ENCODE data around the gene XIRP1.

The XIRP1 gene

GRCh38 chr3:39185326-39185958 is 7.0 kb downstream of the XIRP1 start:
- Histone ChIP-seq H3K9ac (ENCODE audit: low read depth, low read length, poor library complexity, severe bottlenecking) (no peak overlapping the region), H3K9me3 (ENCODE audit: insufficient read depth, low read depth, low read length) (no peaks in the 10 kb centered on the region)
- TF ChIP-seq, protein P1, sequence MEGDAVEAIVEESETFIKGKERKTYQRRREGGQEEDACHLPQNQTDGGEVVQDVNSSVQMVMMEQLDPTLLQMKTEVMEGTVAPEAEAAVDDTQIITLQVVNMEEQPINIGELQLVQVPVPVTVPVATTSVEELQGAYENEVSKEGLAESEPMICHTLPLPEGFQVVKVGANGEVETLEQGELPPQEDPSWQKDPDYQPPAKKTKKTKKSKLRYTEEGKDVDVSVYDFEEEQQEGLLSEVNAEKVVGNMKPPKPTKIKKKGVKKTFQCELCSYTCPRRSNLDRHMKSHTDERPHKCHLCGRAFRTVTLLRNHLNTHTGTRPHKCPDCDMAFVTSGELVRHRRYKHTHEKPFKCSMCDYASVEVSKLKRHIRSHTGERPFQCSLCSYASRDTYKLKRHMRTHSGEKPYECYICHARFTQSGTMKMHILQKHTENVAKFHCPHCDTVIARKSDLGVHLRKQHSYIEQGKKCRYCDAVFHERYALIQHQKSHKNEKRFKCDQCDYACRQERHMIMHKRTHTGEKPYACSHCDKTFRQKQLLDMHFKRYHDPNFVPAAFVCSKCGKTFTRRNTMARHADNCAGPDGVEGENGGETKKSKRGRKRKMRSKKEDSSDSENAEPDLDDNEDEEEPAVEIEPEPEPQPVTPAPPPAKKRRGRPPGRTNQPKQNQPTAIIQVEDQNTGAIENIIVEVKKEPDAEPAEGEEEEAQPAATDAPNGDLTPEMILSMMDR (conservative IDR thresholded peaks at IDR 0.05; ENCODE audit: low read length) = no peak
- TF ChIP-seq EZH2phosphoT487 (IDR thresholded peaks at IDR 0.05; ENCODE audit: borderline replicate concordance) = no peak

GRCh38 chr3:39184968-39185285 is 7.5 kb downstream of the XIRP1 start:
- no peaks in the 10 kb centered on the region for H3K79me2 ChIP-seq (ENCODE audit: insufficient read depth, low read length)
- H4K20me1 ChIP-seq (ENCODE audit: insufficient read depth, low read length, poor library complexity, severe bottlenecking) = no peaks in the 10 kb centered on the region
- no peak overlapping the region for H2AFZ ChIP-seq (ENCODE audit: low read length)
- H3K4me3 ChIP-seq (ENCODE audit: low read length, poor library complexity, severe bottlenecking) = no peak overlapping the region
- H3F3A ChIP-seq (ENCODE audit: low read depth) = 0 out of 2 replicates have a peak, but pooled peaks cover 4% of the 10 kb centered on the region
- no peaks in the 10 kb centered on the region for H3K9me2 ChIP-seq (replicated peaks; ENCODE audit: low read depth, low read length)
- TF ChIP-seq, protein P1 (conservative IDR thresholded peaks at IDR 0.05; ENCODE audit: low read length) = no peak
- TF ChIP-seq EZH2phosphoT487 (IDR thresholded peaks at IDR 0.05; ENCODE audit: borderline replicate concordance) = no peak
- no peaks in the 10 kb centered on the region for H3K36me3 ChIP-seq (ENCODE audit: insufficient read depth, low read length)
- H3K9me3 ChIP-seq (ENCODE audit: insufficient read depth, low read depth, low read length) = no peaks in the 10 kb centered on the region
- peaks cover 9% of the 10 kb centered on the region for H3K4me1 ChIP-seq (ENCODE audit: insufficient read depth, low read length, poor library complexity, severe bottlenecking)
- H3K4me2 ChIP-seq (ENCODE audit: low read depth, low read length, poor library complexity, severe bottlenecking) = no peak overlapping the region
- H3K27me3 ChIP-seq (ENCODE audit: insufficient read depth, low read length, poor library complexity, severe bottlenecking) = no peaks in the 10 kb centered on the region
- H3K9ac ChIP-seq (ENCODE audit: low read depth, low read length, poor library complexity, severe bottlenecking) = no peak overlapping the region

More at GRCh38 chr3:39185326-39185958, 7.0 kb downstream of the XIRP1 start:
- Histone ChIP-seq H3K79me2 (ENCODE audit: insufficient read depth, low read length) (no peaks in the 10 kb centered on the region), H4K20me1 (ENCODE audit: insufficient read depth, low read length, poor library complexity, severe bottlenecking) (no peaks in the 10 kb centered on the region), H3K4me2 (ENCODE audit: low read depth, low read length, poor library complexity, severe bottlenecking) (no peak overlapping the region), H3K27me3 (ENCODE audit: insufficient read depth, low read length, poor library complexity, severe bottlenecking) (no peaks in the 10 kb centered on the region), H3K36me3 (ENCODE audit: insufficient read depth, low read length) (no peaks in the 10 kb centered on the region), H2AFZ (ENCODE audit: low read length) (no peak overlapping the region), H3K9me2 (replicated peaks; ENCODE audit: low read depth, low read length) (no peaks in the 10 kb centered on the region), H3K4me3 (ENCODE audit: low read length, poor library complexity, severe bottlenecking) (no peak overlapping the region), H3K4me1 (ENCODE audit: insufficient read depth, low read length, poor library complexity, severe bottlenecking) (peaks cover 4% of the 10 kb centered on the region), H3F3A (ENCODE audit: low read depth) (0 out of 2 replicates have a peak, but pooled peaks cover 4% of the 10 kb centered on the region)

GRCh38 chr3:39184081-39184967 is 8.1 kb downstream of the XIRP1 start:
- Histone ChIP-seq H3K79me2 (ENCODE audit: insufficient read depth, low read length) (no peaks in the 10 kb centered on the region), H3K9me3 (ENCODE audit: insufficient read depth, low read depth, low read length) (no peaks in the 10 kb centered on the region), H3K4me3 (ENCODE audit: low read length, poor library complexity, severe bottlenecking) (no peak overlapping the region), H3K9ac (ENCODE audit: low read depth, low read length, poor library complexity, severe bottlenecking) (no peak overlapping the region), H3K36me3 (ENCODE audit: insufficient read depth, low read length) (no peaks in the 10 kb centered on the region), H2AFZ (ENCODE audit: low read length) (no peak overlapping the region), H3K9me2 (replicated peaks; ENCODE audit: low read depth, low read length) (no peaks in the 10 kb centered on the region), H3K27me3 (ENCODE audit: insufficient read depth, low read length, poor library complexity, severe bottlenecking) (no peaks in the 10 kb centered on the region), H3K4me2 (ENCODE audit: low read depth, low read length, poor library complexity, severe bottlenecking) (no peak overlapping the region), H4K20me1 (ENCODE audit: insufficient read depth, low read length, poor library complexity, severe bottlenecking) (no peaks in the 10 kb centered on the region), H3F3A (ENCODE audit: low read depth) (0 out of 2 replicates have a peak, but pooled peaks cover 4% of the 10 kb centered on the region), H3K4me1 (ENCODE audit: insufficient read depth, low read length, poor library complexity, severe bottlenecking) (peaks cover 14% of the 10 kb centered on the region)
- TF ChIP-seq, protein P1 (conservative IDR thresholded peaks at IDR 0.05; ENCODE audit: low read length) = no peak
- TF ChIP-seq EZH2phosphoT487 (IDR thresholded peaks at IDR 0.05; ENCODE audit: borderline replicate concordance) = no peak

Measured in Loucy (cell line).